Renal cortical epithelial cell (primary cell): ENCODE results near the gene TMEM147. TPM values are rescaled to one million over a fixed set of nuclear protein-coding genes. Genes with fewer than 3 reads are reported as not detected.

Experiments
- DNase-seq: peaks from one replicate; pipeline ENCODE4 v3.0.0-alpha.2; 2011; ENCODE audit warnings: low read depth
- total RNA-seq: library from RNA; depleted of rRNA; stranded (reverse); fragments of >200 nt; gene quantifications from 2 replicates; pipeline ENCODE4 v1.2.3, GENCODE V29; 2014

Gene TMEM147
- 76.1 and 93.6 TPM in 2 replicates for total RNA-seq

DNA sequence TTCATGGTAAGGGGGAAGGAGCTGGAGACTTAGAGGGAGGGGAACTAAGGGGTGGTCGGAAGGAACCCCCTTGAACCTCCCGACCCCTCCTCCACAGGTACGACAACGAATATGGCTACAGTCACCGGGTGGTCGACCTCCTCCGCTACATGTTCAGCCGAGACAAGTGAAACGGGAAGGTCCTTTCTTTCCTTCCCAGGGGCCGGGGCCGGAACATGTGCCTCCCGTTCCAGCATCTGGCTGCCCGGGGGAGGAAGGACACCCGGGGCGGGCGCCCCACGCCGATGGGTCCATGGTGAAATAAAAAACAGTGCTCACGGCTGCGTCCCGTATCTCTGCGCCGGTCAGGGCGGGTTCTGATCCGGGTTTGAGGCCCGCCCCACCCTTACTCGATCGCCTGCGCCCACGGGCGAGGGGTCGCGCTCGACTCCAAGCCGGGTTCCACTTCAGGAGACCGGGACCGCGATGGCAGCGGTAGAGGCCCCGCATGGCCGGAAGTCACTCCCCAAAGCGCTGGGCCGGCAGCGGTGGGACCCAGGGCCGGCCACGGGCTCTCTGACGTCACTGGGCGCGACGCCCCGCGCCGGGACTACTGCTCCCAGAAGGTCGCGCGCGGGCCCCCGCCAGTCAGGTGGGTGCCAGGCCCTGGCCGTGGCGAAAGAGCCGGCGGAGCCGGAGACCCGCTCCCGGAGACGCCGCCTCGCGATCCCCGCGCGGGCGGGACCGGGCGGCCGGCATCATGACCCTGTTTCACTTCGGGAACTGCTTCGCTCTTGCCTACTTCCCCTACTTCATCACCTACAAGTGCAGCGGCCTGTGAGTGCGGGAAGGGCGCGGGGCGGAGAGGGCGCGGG, at the start of gene TMEM147:
Gene TMEM147, plus strand, starts transcription at position 626 of the 854 bp plus-strand sequence. Its CDS starts 114 bp downstream, at position 740.
- DNase-seq: peak; percentile 57

DNA sequence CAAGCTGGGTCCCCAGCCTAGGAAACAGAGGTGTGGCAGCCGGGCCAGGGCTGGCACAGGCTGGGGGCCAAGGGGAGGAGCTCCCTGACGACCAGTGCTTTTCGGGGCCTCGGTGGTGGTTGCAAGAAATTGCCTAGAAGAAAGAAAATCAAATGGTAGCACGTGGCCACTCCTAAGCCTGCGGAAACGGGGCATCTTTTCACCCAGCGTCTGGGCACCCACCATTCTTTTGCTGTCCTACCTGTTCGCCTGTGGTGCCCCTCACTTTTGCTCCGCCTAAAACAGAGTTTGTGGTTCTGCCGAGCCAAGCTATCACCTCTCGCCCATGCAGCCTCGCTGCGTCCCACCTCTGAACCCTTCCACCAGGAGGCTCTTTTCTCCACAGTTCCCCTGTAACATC, 48.0 kb upstream of the TMEM147 start:
- DNase-seq: no peak

DNA sequence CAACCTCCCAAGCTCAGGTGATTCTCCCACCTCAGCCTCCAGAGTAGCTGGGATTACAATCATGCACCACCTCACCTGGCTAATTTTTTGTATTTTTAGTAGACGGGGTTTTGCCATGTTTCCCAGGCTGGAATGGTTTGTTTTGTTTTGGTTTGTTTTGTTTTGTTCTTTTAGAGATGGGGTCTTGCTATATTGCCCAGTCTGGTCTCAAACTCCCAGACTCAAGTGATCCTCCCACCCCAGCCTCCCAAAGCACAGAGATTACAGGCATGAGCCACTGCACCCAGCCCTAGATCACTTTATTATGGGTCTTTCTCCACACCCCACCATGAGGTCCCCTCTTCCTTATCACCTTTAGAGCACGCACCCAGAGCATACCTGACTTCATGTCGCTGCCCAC, 47.2 kb upstream of the TMEM147 start:
- no peak for DNase-seq

DNA sequence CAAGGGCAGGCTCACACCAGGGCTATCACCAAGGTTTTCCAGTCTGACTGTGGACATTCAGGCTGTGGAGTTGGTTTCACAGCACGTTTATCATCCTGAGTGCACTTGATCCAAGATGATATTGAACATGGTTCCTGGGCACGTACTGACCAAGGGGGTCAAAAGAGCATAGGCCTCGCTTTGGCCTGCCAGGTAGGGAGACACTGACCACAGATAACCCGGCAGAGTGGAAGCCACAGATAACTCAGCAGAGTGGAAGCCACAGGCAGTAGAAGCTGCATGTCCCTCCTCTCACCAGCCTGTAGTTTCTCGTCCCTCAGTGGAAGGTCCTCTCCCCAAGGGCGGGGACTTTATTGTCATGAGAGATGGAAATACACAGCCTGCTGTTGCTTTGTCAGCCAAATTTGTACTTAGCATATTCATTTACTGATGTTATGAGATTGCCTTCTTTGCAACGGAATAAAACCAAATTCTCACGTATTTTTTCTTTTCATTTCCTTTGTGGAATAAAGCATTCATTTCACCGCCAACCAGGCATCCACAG, 46.4 kb upstream of the TMEM147 start:
- DNase-seq: no peak

GRCh38 chr19:35500611-35501010, 44.8 kb upstream of the TMEM147 start:
- DNase-seq: no peak

GRCh38 chr19:35501684-35502083, 43.7 kb upstream of the TMEM147 start:
- no peak for DNase-seq

- no peak for DNase-seq
These were observed 42.7 kb upstream of the TMEM147 start for GRCh38 chr19:35502751-35503150.

- no peak for DNase-seq
These were observed 39.4 kb upstream of the TMEM147 start for GRCh38 chr19:35506011-35506410.

GRCh38 chr19:35507561-35507960, 37.9 kb upstream of the TMEM147 start:
- no peak for DNase-seq

GRCh38 chr19:35508129-35508528, 37.3 kb upstream of the TMEM147 start:
- no peak for DNase-seq

- DNase-seq: peak; percentile 61
These were observed 36.3 kb upstream of the TMEM147 start for GRCh38 chr19:35509018-35509652.

DNA sequence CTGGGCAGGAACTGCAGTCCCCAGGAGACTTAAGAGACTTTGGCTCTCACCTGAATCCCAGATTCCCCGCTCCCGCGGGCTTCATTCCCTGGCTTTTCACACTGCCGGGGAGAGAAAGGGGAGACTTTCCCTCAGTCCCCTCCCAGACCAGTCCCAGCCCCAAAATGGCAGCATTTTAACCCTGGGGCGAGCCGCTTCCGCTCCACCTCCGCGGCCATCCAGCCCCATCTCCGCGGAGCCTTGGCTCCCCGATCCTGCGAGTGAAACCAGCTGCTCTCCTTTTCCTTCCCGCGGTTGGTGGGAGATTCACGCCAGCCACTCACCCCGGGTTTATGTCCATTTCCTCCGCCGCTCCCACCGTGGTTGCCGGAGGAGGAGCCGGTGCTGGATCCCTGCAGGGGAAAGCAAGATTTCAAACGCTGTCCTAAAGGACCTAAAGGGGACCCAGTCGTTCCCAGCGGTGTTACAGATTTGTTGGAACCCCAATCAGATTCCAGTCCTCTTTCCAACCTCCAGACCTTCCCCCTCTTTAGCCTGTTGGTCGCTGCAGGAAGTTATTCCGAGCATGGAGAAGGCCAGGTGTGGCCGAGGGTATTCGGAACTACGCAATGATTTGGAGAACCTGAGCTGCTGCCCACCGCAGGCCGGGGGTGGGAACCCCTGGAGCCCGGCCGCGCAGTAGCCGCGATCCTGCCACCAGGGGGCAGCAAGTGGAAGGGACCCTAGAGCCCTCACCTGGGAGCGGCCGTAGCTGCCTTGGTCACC, 35.4 kb upstream of the TMEM147 start:
- peak; percentile 51 for DNase-seq

GRCh38 chr19:35510626-35510964, 34.8 kb upstream of the TMEM147 start:
- DNase-seq: no peak

DNA sequence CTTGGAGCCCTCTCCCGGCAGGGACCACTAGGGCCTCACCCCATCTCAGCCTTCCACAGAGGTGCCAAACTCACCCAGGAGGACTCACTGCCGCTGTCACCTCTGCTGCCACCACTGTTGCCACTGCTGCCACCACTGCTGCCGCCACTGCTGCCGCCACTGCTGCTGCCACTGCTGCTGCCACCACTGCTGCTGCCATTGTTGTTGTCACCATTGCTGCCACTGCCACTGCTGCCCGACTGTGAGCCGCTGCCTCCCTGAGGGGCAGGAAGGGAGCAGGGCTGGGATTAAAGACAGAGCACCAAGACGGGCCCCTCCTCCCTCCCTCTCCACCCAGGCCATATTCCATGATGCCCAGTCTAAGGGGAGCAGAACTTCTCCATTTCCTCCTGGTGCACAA, 34.1 kb upstream of the TMEM147 start:
- DNase-seq: no peak

DNA sequence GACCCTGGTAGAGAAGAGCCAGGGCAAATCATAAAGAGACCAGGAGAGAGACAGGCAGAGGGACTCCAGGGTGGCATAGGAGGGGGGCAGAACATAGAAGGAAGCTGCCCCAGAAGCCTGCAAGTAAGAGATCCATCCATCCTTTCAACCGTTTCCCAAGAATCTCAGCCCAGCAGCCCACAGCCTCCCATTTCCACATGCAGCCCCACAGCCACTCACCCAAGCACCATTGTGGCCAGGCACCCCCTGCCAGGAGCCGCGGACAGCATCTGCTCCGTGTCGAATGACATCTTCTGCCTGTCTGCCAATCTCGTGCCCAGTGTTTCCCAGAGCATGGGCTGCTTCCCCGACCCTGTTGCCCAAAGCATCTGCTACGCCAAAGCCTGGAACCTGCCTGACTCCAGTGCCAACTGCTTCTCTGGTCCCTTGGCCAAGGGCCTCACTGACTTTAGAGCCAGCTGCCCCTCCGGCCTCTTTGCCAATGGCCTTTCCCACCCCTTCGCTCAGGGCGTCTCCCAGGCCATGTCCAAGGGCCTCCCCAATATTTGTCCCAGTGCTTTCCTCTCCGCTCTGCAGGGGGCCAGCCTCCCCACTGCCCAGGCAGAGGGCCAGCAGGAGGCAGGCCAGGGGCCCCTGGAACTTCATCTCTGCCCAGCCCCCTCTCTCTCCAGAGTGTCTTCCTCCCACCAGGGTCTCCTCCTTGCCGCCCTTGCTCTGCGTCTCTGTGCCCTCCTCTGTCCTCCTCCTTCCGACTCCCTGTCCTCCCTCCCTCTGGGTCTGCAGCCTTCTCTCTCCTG, 32.4 kb upstream of the TMEM147 start:
- no peak for DNase-seq

DNA sequence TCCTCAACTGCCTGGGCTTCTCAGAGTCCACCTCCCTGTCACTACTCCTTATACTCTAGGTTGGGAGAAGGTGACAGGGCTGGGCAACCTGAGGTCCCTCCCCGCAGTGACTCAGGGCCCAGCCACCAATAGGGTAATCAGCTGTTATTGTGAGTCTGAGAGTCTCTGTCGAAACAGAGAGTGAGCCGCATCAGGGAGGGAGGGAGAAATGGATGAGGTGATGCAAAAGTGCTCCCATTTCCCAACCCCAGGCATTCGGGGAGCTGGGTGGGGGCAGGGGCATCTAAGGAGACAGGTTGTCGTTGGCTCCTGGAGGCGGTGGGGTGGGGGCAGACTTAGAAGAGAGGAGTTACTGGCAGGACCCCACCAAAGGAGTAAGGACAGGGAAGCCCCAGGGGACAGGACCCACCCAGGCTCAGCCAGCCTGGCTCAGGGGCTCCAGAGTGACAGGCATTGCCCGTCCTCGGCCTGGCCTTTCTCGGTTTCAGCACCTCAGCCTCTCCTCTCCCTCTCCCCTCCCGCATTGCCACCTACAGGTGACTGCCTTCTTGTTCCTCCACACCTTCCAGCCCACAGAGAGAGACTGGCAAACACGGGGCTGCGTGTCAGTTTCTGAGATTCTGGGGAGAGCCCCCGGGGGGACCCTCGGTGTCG, 31.7 kb upstream of the TMEM147 start, which contains the start of gene DMKN:
Gene DMKN, minus strand, starts transcription at position 22 of the 654 bp plus-strand sequence. CDS start 174 bp downstream, outside the sequence.
- DNase-seq: peak; percentile 29

- no peak for DNase-seq
These were observed 31.1 kb upstream of the TMEM147 start for GRCh38 chr19:35514282-35514809.

GRCh38 chr19:35516310-35516709, 29.1 kb upstream of the TMEM147 start:
- DNase-seq: no peak

DNA sequence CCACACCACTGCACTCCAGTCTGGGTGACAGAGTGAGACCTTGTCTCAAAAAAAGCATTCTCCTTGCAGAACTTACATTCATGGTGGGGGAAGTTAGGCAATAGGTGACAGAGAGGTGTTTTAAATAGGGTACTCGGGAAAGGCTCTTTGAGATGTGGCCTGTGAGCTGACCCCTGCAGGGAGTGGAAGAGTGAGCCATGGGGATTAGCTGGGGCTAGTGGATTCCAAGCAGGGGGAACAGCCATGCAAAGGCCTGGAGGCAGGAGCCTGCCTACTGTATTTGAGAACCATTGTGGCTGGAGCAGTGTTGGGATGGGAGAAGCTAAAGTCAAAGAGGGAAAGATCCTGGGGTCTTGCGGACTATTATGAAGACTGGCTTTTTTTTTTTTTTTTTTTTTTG, 28.1 kb upstream of the TMEM147 start:
- DNase-seq: no peak

DNA sequence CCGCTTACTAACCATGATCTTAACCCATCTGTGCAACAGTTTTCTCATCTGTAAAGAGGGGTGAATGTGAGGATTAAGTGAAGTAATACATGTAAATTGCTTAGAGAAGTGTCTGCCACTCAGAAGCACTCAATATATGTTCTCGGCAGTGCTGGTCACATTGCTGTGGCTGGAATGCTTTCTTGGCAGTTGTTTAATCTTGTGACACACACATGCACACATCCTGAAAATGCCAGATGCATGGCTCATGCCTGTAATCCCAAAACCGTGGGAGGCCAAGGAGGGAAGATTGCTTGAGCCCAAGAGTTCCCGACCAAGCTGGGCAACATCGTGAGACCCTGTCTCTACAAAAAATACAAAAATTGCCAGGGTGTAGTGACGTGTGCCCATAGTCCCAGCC, 27.1 kb upstream of the TMEM147 start:
- DNase-seq: peak; percentile 78

- DNase-seq: no peak
These were observed 26.1 kb upstream of the TMEM147 start for GRCh38 chr19:35519291-35519690.
